HG03103 (cell line): ENCODE measurements around the gene CLINT1.
"Not testable (repeated sequence)": the region's sequence is repeated elsewhere in the genome, so short reads cannot be mapped to it uniquely, and the experiment has no call there.

Experiments used
- ATAC-seq: cut with Tn5 transposase; IDR thresholded peaks from one replicate; pipeline ENCODE4 v1.9.1; 2021; ENCODE audit warnings: low read depth; ENCODE audit not compliant: unreplicated experiment

CLINT1 gene

GRCh38 chr5:157864067-157864466 lies 5.1 kb upstream of the CLINT1 start:
- ATAC-seq = no peak

GRCh38 chr5:157862183-157862851 lies 3.4 kb upstream of the CLINT1 start:
- ATAC-seq = no peak

GRCh38 chr5:157860898-157861890 lies 2.2 kb upstream of the CLINT1 start:
- peak; percentile 67 for ATAC-seq

- ATAC-seq = no peak
Observed at GRCh38 chr5:157859227-157859575, 256 bp upstream of the CLINT1 start.

- ATAC-seq = no peak
Observed at GRCh38 chr5:157857816-157858526, 974 bp downstream of the CLINT1 start.

- ATAC-seq = no peak
Observed at GRCh38 chr5:157855404-157855994, 3.4 kb downstream of the CLINT1 start.

GRCh38 chr5:157853365-157853764 lies 5.6 kb downstream of the CLINT1 start:
- ATAC-seq = not testable (repeated sequence)

GRCh38 chr5:157845914-157846598 lies 12.9 kb downstream of the CLINT1 start:
- no peak for ATAC-seq

- ATAC-seq = no peak
Observed at GRCh38 chr5:157842787-157843186, 16.2 kb downstream of the CLINT1 start.

- ATAC-seq = no peak
Observed at GRCh38 chr5:157842185-157842584, 16.8 kb downstream of the CLINT1 start.

GRCh38 chr5:157839157-157839795 lies 19.7 kb downstream of the CLINT1 start:
- ATAC-seq = no peak

GRCh38 chr5:157836121-157836753 lies 22.7 kb downstream of the CLINT1 start:
- no peak for ATAC-seq

GRCh38 chr5:157835041-157835440 lies 23.9 kb downstream of the CLINT1 start:
- no peak for ATAC-seq

- no peak for ATAC-seq
Observed at GRCh38 chr5:157828944-157829639, 29.9 kb downstream of the CLINT1 start.

GRCh38 chr5:157828105-157828943 lies 30.6 kb downstream of the CLINT1 start:
- ATAC-seq = no peak

GRCh38 chr5:157827423-157827822 lies 31.5 kb downstream of the CLINT1 start:
- no peak for ATAC-seq

GRCh38 chr5:157823655-157824054 lies 35.3 kb downstream of the CLINT1 start:
- ATAC-seq = no peak
